Sigmoid colon (tissue), 4 donors: ENCODE data around the gene SYMPK.

ENCODE experiments used
- POLR2A ChIP-seq, 2 donors: fragments of 450-650 bp; IDR thresholded peaks; one replicate each; pipeline ENCODE4 v1.6.1; 2016; ENCODE audit warnings: antibody characterized with exemption in 2 of 2, mild to moderate bottlenecking in 2 of 2, moderate library complexity in 2 of 2
- POLR2AphosphoS5 ChIP-seq, 4 donors: sonication (generic); formaldehyde crosslinking; IDR thresholded peaks; one replicate each; pipeline ENCODE4 v1.6.1; 2017; ENCODE audit warnings: antibody characterized with exemption in 4 of 4
- TF ChIP-seq, protein P1 (sequence below), 4 experiments: fragments of 450-650 bp in 3 of 4; fragments of 200-600 bp in 1 of 4; IDR thresholded peaks; one replicate each; pipeline ENCODE4 v1.5.1; 2016 to 2019; ENCODE audit warnings: antibody characterized with exemption in 4 of 4, mild to moderate bottlenecking in 3 of 4, moderate library complexity in 2 of 4

DNA sequence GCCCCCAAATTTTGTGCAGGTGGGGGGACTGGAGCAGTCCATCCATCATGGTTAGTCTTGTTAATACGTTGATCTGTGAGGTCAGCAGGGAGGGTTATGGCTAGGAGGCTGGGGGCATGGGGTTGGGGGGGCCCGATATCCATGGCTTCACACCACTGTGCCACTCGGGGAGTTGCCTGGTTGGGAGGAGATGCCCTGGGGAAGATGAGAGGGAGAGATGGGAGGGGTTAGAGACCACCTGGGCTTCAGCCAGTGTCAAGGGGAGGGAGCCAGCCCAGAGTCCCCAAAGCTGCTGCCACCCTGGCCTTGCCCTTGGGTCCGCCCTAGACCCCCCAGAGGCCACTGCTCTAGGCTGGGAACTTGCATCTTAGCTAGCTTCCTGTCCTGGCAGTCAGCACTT lies 78.9 kb downstream of the SYMPK start:
- TF ChIP-seq, protein P1, sequence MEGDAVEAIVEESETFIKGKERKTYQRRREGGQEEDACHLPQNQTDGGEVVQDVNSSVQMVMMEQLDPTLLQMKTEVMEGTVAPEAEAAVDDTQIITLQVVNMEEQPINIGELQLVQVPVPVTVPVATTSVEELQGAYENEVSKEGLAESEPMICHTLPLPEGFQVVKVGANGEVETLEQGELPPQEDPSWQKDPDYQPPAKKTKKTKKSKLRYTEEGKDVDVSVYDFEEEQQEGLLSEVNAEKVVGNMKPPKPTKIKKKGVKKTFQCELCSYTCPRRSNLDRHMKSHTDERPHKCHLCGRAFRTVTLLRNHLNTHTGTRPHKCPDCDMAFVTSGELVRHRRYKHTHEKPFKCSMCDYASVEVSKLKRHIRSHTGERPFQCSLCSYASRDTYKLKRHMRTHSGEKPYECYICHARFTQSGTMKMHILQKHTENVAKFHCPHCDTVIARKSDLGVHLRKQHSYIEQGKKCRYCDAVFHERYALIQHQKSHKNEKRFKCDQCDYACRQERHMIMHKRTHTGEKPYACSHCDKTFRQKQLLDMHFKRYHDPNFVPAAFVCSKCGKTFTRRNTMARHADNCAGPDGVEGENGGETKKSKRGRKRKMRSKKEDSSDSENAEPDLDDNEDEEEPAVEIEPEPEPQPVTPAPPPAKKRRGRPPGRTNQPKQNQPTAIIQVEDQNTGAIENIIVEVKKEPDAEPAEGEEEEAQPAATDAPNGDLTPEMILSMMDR (IDR thresholded peaks at IDR 0.05), result no peak
- no peak for TF ChIP-seq POLR2A (IDR thresholded peaks at IDR 0.05)
- no peak for TF ChIP-seq POLR2AphosphoS5 (IDR thresholded peaks at IDR 0.05)
